Keratinocyte (primary cell): ENCODE measurements around the gene UNC13C. TPM values are rescaled to one million over a fixed set of nuclear protein-coding genes. Genes with fewer than 3 reads are reported as not detected.
"Not testable (repeated sequence)": the region's sequence is repeated elsewhere in the genome, so short reads cannot be mapped to it uniquely, and the experiment has no call there.

Source experiments
- DNase-seq: peaks from one replicate; pipeline ENCODE4 v3.0.0-alpha.2; 2011; ENCODE audit warnings: low read depth, missing footprints, low spot score
- FAIRE-seq: peaks from 2 replicates; lab custom pipeline; 2011; peaks lifted over from hg19 to GRCh38; lab: Jason Lieb, UNC
- H2AFZ ChIP-seq: 2 replicates; pipeline ENCODE4 v1.6.0; 2012; ENCODE audit warnings: low read length, control low read depth, inconsistent platforms; ENCODE audit not compliant: control insufficient read depth
- H3K27ac ChIP-seq: 2 replicates; pipeline ENCODE4 v1.5.1; 2011; ENCODE audit warnings: low read length; ENCODE audit not compliant: control insufficient read depth, insufficient read depth
- H3K27me3 ChIP-seq: 3 replicates; pipeline ENCODE4 v1.6.0; 2011; ENCODE audit warnings: low read length; ENCODE audit not compliant: control insufficient read depth, insufficient read depth; ENCODE audit errors: extremely low read depth
- H3K36me3 ChIP-seq, 2 experiments: 2 replicates in 1 of 2; 3 replicates in 1 of 2; pipeline ENCODE4 v1.5.1; 2011; ENCODE audit warnings: low read length in 2 of 2, mild to moderate bottlenecking in 1 of 2; ENCODE audit not compliant: control insufficient read depth in 2 of 2, insufficient read depth in 2 of 2; ENCODE audit errors: extremely low read depth in 1 of 2
- H3K4me1 ChIP-seq: 3 replicates; pipeline ENCODE4 v1.5.1; 2011; ENCODE audit warnings: low read length; ENCODE audit not compliant: control insufficient read depth, insufficient read depth; ENCODE audit errors: extremely low read depth
- H3K4me2 ChIP-seq: 3 replicates; pipeline ENCODE4 v1.6.0; 2011; ENCODE audit warnings: low read depth, low read length; ENCODE audit not compliant: control insufficient read depth, insufficient read depth; ENCODE audit errors: extremely low read depth
- H3K4me3 ChIP-seq, 3 experiments: fragments of 200-600 bp in 1 of 3; sonication (generic) in 1 of 3; 2 replicates in 2 of 3; 3 replicates in 1 of 3; pipeline ENCODE4 v1.5.1; 2011 to 2016; ENCODE audit warnings: low read length in 3 of 3, mild to moderate bottlenecking in 3 of 3, control low read depth in 2 of 3, inconsistent platforms in 1 of 3, low read depth in 1 of 3, mixed read lengths in 1 of 3, mixed run types in 1 of 3, moderate library complexity in 1 of 3; ENCODE audit not compliant: control insufficient read depth in 2 of 3, insufficient read depth in 2 of 3; ENCODE audit errors: extremely low read depth in 1 of 3
- H3K79me2 ChIP-seq: 2 replicates; pipeline ENCODE4 v1.6.0; 2012; ENCODE audit warnings: low read length; ENCODE audit not compliant: control insufficient read depth, insufficient read depth
- H3K9ac ChIP-seq: 3 replicates; pipeline ENCODE4 v1.6.0; 2011; ENCODE audit warnings: low read length; ENCODE audit not compliant: control insufficient read depth, insufficient read depth; ENCODE audit errors: extremely low read depth
- H3K9me1 ChIP-seq: 3 replicates; pipeline ENCODE4 v1.6.0; 2011; ENCODE audit warnings: low read length; ENCODE audit not compliant: control insufficient read depth, insufficient read depth; ENCODE audit errors: extremely low read depth
- H3K9me3 ChIP-seq: 2 replicates; pipeline ENCODE4 v1.5.1; 2012; ENCODE audit warnings: low read depth, low read length; ENCODE audit not compliant: control insufficient read depth
- H4K20me1 ChIP-seq: 3 replicates; pipeline ENCODE4 v1.6.0; 2011; ENCODE audit warnings: low read length; ENCODE audit not compliant: control insufficient read depth, insufficient read depth; ENCODE audit errors: extremely low read depth
- CTCF ChIP-seq, 3 experiments: IDR thresholded peaks in 1 of 3; conservative IDR thresholded peaks in 1 of 3; optimal IDR thresholded peaks in 1 of 3; 2 replicates in 2 of 3; 3 replicates in 1 of 3; pipeline versions ENCODE3 to v1.5.1; 2011; ENCODE audit warnings: low read length in 3 of 3, mild to moderate bottlenecking in 3 of 3, moderate library complexity in 2 of 3, control low read depth in 1 of 3, inconsistent platforms in 1 of 3; ENCODE audit not compliant: insufficient read depth in 2 of 3; ENCODE audit errors: extremely low read depth in 1 of 3
- EZH2 ChIP-seq: IDR thresholded peaks from one replicate; pipeline ENCODE4 v1.6.1; 2012; ENCODE audit warnings: inconsistent platforms, mild to moderate bottlenecking, low read length, moderate library complexity
- dilution Hi-C: fragments of 300-500 bp; cut with MboI; formaldehyde crosslinking; loops from one replicate; pipeline ENCODE4 v1.7.0; 2020; ENCODE audit warnings: low sequenced_read_pairs; ENCODE audit not compliant: extremely low pct_ligation_motif_present
- polyA plus RNA-seq, 5 experiments: library from polyadenylated mRNA; depleted of rRNA in 3 of 5; stranded (reverse) in 3 of 5; stranded (forward) in 1 of 5; unstranded in 1 of 5; fragments of >200 nt; gene quantifications; 1 replicate in 1 of 5; 2 replicates in 3 of 5; 3 replicates in 1 of 5; pipeline versions ENCODE4 v1.2.1 to v1.2.3, GENCODE V29; 2011 to 2012; ENCODE audit warnings: missing spikeins in 2 of 5, low read depth in 1 of 5, low replicate concordance in 1 of 5

UNC13C gene
- polyA plus RNA-seq, 1 donor (not counting 4 experiments of a cell fraction or from before 2014, with no cell fraction given), result not detected

GRCh38 chr15:54424171-54424570 is 445.9 kb downstream of the UNC13C start:
- no peaks in the 10 kb centered on the region for H3K79me2 ChIP-seq
- no peaks in the 10 kb centered on the region for H3K4me1 ChIP-seq
- H3K27ac ChIP-seq, result no peak overlapping the region
- no peaks in the 10 kb centered on the region for H4K20me1 ChIP-seq
- H3K36me3 ChIP-seq, result no peaks in the 10 kb centered on the region
- H3K4me3 ChIP-seq, result no peak overlapping the region
- dilution Hi-C loops, result no loop called here
- H3K27me3 ChIP-seq, result no peaks in the 10 kb centered on the region
- no peak overlapping the region for H3K9ac ChIP-seq
- DNase-seq, result no peak
- no peaks in the 10 kb centered on the region for H3K9me3 ChIP-seq
- TF ChIP-seq CTCF (optimal IDR thresholded peaks at IDR 0.05 in 1 of 3, IDR thresholded peaks at IDR 0.05 in 1 of 3, conservative IDR thresholded peaks at IDR 0.05 in 1 of 3; ENCODE audit: extremely low read depth in 1 of 3, insufficient read depth in 2 of 3, low read length in 3 of 3) (no peak), EZH2 (no peak)
- H2AFZ ChIP-seq, result no peak overlapping the region
- FAIRE-seq, result no peak
- H3K9me1 ChIP-seq, result no peaks in the 10 kb centered on the region
- no peak overlapping the region for H3K4me2 ChIP-seq

DNA sequence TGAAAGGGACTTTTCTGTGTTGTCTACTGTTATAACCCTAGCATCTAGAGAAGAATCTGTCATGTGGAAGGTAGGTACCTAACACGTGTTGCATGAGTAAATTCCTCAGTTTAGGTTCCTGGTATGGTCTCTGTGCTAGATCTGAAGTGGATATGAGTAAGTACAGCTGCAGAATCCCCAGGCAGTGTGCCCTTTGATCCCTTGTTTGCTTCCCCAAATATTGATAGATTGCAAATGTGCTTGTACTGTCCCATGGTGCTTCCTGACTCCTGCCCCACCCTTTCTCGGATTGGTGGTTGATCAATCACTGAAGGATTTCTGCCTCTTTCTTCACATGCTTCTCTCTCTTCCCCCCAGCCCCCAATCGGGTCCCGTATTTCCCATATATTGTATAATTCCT is 450.4 kb downstream of the UNC13C start:
- Histone ChIP-seq H3K9ac (no peak overlapping the region), H2AFZ (no peak overlapping the region), H3K79me2 (no peaks in the 10 kb centered on the region), H3K4me3 (no peak overlapping the region), H3K27ac (no peak overlapping the region), H3K4me2 (no peak overlapping the region), H3K9me1 (no peaks in the 10 kb centered on the region), H3K4me1 (no peaks in the 10 kb centered on the region), H3K27me3 (no peaks in the 10 kb centered on the region), H4K20me1 (no peaks in the 10 kb centered on the region), H3K9me3 (no peaks in the 10 kb centered on the region), H3K36me3 (no peaks in the 10 kb centered on the region)
- no peak for TF ChIP-seq CTCF (optimal IDR thresholded peaks at IDR 0.05 in 1 of 3, IDR thresholded peaks at IDR 0.05 in 1 of 3, conservative IDR thresholded peaks at IDR 0.05 in 1 of 3; ENCODE audit: extremely low read depth in 1 of 3, insufficient read depth in 2 of 3, low read length in 3 of 3)
- no peak for TF ChIP-seq EZH2
- DNase-seq (no peak), FAIRE-seq (no peak)
- dilution Hi-C loops, result no loop called here

GRCh38 chr15:54450288-54450687 is 472.0 kb downstream of the UNC13C start:
- H3K4me1 ChIP-seq, H4K20me1 ChIP-seq, H3K9me3 ChIP-seq, dilution Hi-C loops, H2AFZ ChIP-seq, DNase-seq, H3K9me1 ChIP-seq, H3K27ac ChIP-seq, H3K9ac ChIP-seq, H3K27me3 ChIP-seq, H3K36me3 ChIP-seq, H3K79me2 ChIP-seq, H3K4me3 ChIP-seq, FAIRE-seq, H3K4me2 ChIP-seq: not testable (repeated sequence)
